CD8-positive, alpha-beta memory T cell (primary cell): ENCODE results near the gene DNHD1. TPM values are rescaled to one million over a fixed set of nuclear protein-coding genes. Genes with fewer than 3 reads are reported as not detected.

Experiments used
- CTCF ChIA-PET: fragments of 350-600 bp; sonication (Branson Sonifier 250); formaldehyde crosslinking; loops from one replicate; lab custom pipeline; 2021; ENCODE audit warnings: antibody characterized with exemption; lab: Charles Lee
- POLR2A ChIA-PET: fragments of 350-600 bp; sonication (Branson Sonifier 250); formaldehyde crosslinking; loops from one replicate; lab custom pipeline; 2021; ENCODE audit warnings: antibody characterized with exemption; lab: Charles Lee
- DNase-seq, 5 donors: peaks; one replicate each; pipeline versions ENCODE4 v3.0.0 to v3.0.0-alpha.2; 2020 to 2022; ENCODE audit warnings: mixed read lengths in 1 of 5
- H3K27ac ChIP-seq: one replicate; pipeline ENCODE4 v1.7.0; 2013; ENCODE audit warnings: low read depth, mild to moderate bottlenecking, low read length, moderate library complexity
- H3K27me3 ChIP-seq: 2 replicates; pipeline ENCODE4 v1.7.0; 2013; ENCODE audit warnings: low read length, mild to moderate bottlenecking; ENCODE audit not compliant: insufficient read depth, poor library complexity, severe bottlenecking
- H3K36me3 ChIP-seq: 2 replicates; pipeline ENCODE4 v1.7.0; 2013; ENCODE audit warnings: mild to moderate bottlenecking, low read length, moderate library complexity; ENCODE audit not compliant: insufficient read depth
- H3K4me1 ChIP-seq: 2 replicates; pipeline ENCODE4 v1.7.0; 2013; ENCODE audit warnings: mild to moderate bottlenecking, low read length, moderate library complexity; ENCODE audit not compliant: insufficient read depth
- H3K4me3 ChIP-seq: 2 replicates; pipeline ENCODE4 v1.7.0; 2013; ENCODE audit warnings: mild to moderate bottlenecking, low read length
- H3K9me3 ChIP-seq: 2 replicates; pipeline ENCODE4 v1.7.0; 2013; ENCODE audit warnings: mild to moderate bottlenecking, low read length
- H3K27ac Mint-ChIP-seq, 8 donors: one replicate each; pipeline ENCODE4 v1.8.0; 2020 to 2021; ENCODE audit warnings: mixed read lengths in 8 of 8, mild to moderate bottlenecking in 6 of 8, inconsistent platforms in 3 of 8, moderate library complexity in 3 of 8
- H3K27me3 Mint-ChIP-seq, 2 donors: one replicate each; pipeline ENCODE4 v1.8.0; 2020 to 2021; ENCODE audit warnings: mixed read lengths in 2 of 2, mild to moderate bottlenecking in 1 of 2, moderate library complexity in 1 of 2
- H3K36me3 Mint-ChIP-seq, 3 donors: one replicate each; pipeline ENCODE4 v1.8.0; 2020 to 2021; ENCODE audit warnings: mixed read lengths in 3 of 3, inconsistent platforms in 1 of 3, mild to moderate bottlenecking in 1 of 3
- H3K4me1 Mint-ChIP-seq, 3 donors: one replicate each; pipeline ENCODE4 v1.8.0; 2020 to 2021; ENCODE audit warnings: mixed read lengths in 3 of 3, inconsistent platforms in 1 of 3, mild to moderate bottlenecking in 1 of 3
- H3K4me3 Mint-ChIP-seq, 7 donors: one replicate each; pipeline ENCODE4 v1.8.0; 2020 to 2021; ENCODE audit warnings: mixed read lengths in 7 of 7, mild to moderate bottlenecking in 6 of 7, moderate library complexity in 4 of 7, inconsistent platforms in 2 of 7
- H3K9me3 Mint-ChIP-seq, 5 donors: one replicate each; pipeline ENCODE4 v1.8.0; 2020 to 2022; ENCODE audit warnings: mixed read lengths in 5 of 5, mild to moderate bottlenecking in 3 of 5, moderate library complexity in 2 of 5, inconsistent platforms in 1 of 5
- polyA plus RNA-seq: library from polyadenylated mRNA; unstranded; fragments of 300-500 nt; fragmentation: Illumina TruSeq; gene quantifications from one replicate; pipeline ENCODE4 v1.2.3, GENCODE V29; 2021
- total RNA-seq, 2 experiments: library from RNA; stranded (reverse); gene quantifications; one replicate each; pipeline ENCODE4 v1.2.3, GENCODE V29; 2021

The DNHD1 gene
- total and polyA plus RNA-seq, 3 experiments from 2014 or later = 1.9 to 9.2 (median 8.0) TPM

- peaks cover 0 to 31% (median 2%) of the 10 kb centered on the region in 3 donors for H3K36me3 Mint-ChIP-seq
- Histone ChIP-seq H3K27me3 (no peaks in the 10 kb centered on the region), H3K36me3 (peaks cover 6% of the 10 kb centered on the region), H3K4me3 (no peak overlapping the region), H3K9me3 (no peaks in the 10 kb centered on the region), H3K4me1 (peaks cover 14% of the 10 kb centered on the region), H3K27ac (no peak overlapping the region)
- peak overlapping the region; percentile 35 to 95 (median 78) for H3K27ac Mint-ChIP-seq
- H3K9me3 Mint-ChIP-seq = no peaks in the 10 kb centered on the region
- CTCF ChIA-PET = interaction anchor here (1.2 to 4.7 kb wide), 2 partner anchors 96 to 208 kb away, joined by 4 to 24 read pairs; partner anchors contain the start of gene MRPL17
- H3K4me1 Mint-ChIP-seq = peaks cover 22 to 41% (median 29%) of the 10 kb centered on the region in 3 donors
- POLR2A ChIA-PET = interaction anchor here (1.0 kb wide), 1 partner anchor 72 kb away, joined by 4 read pairs; no protein-coding TSS in a partner anchor
- peak overlapping the region; percentile 66 to 90 (median 78) for H3K4me3 Mint-ChIP-seq
- no peak for DNase-seq
- H3K27me3 Mint-ChIP-seq = no peaks in the 10 kb centered on the region
Observed at GRCh38 chr11:6474806-6475500, 22.1 kb upstream of the DNHD1 start.

GRCh38 chr11:6475936-6476335, 21.1 kb upstream of the DNHD1 start:
- H3K27me3 Mint-ChIP-seq = no peaks in the 10 kb centered on the region
- Histone ChIP-seq H3K36me3 (peaks cover 6% of the 10 kb centered on the region), H3K9me3 (no peaks in the 10 kb centered on the region), H3K27me3 (no peaks in the 10 kb centered on the region), H3K27ac (no peak overlapping the region), H3K4me3 (no peak overlapping the region), H3K4me1 (peaks cover 22% of the 10 kb centered on the region)
- no peaks in the 10 kb centered on the region for H3K9me3 Mint-ChIP-seq
- peaks cover 30 to 50% (median 38%) of the 10 kb centered on the region in 3 donors for H3K4me1 Mint-ChIP-seq
- DNase-seq = no peak
- H3K36me3 Mint-ChIP-seq = peaks cover 0 to 36% (median 2%) of the 10 kb centered on the region in 3 donors
- H3K4me3 Mint-ChIP-seq = peak overlapping the region in 3 of 7 donors; percentile 25 to 69 (median 66)
- CTCF ChIA-PET = interaction anchor here (4.7 kb wide), 1 partner anchor 97 kb away, joined by 24 read pairs; no protein-coding TSS in a partner anchor
- H3K27ac Mint-ChIP-seq = peak overlapping the region in 4 of 8 donors; percentile 35 to 71 (median 64)
- POLR2A ChIA-PET = no interaction called here

GRCh38 chr11:6476571-6476970, 20.5 kb upstream of the DNHD1 start:
- H3K9me3 Mint-ChIP-seq = no peaks in the 10 kb centered on the region
- H3K4me3 ChIP-seq = no peak overlapping the region
- H3K27ac Mint-ChIP-seq = peak overlapping the region in 1 of 8 donors; percentile 35

GRCh38 chr11:6480299-6480914, 16.7 kb upstream of the DNHD1 start:
- peak overlapping the region; percentile 72 for H3K4me3 ChIP-seq
- CTCF ChIA-PET = no interaction called here
- Mint-ChIP-seq H3K4me3 (peak overlapping the region; percentile 92 to 99 (median 97)), H3K9me3 (no peaks in the 10 kb centered on the region), H3K27me3 (no peaks in the 10 kb centered on the region), H3K36me3 (peaks cover 0 to 59% (median 8%) of the 10 kb centered on the region in 3 donors), H3K4me1 (peaks cover 35 to 47% (median 44%) of the 10 kb centered on the region in 3 donors), H3K27ac (peak overlapping the region; percentile 96 to 99 (median 98))
- POLR2A ChIA-PET = interaction anchor here (1.2 to 2.0 kb wide), 2 partner anchors 138 to 203 kb away, joined by 5 to 8 read pairs; partner anchors contain the start of gene MRPL17
- peak overlapping the region; percentile 94 for H3K27ac ChIP-seq
- no peaks in the 10 kb centered on the region for H3K9me3 ChIP-seq
- H3K36me3 ChIP-seq = peaks cover 30% of the 10 kb centered on the region
- no peak for DNase-seq
- no peaks in the 10 kb centered on the region for H3K27me3 ChIP-seq
- peaks cover 28% of the 10 kb centered on the region for H3K4me1 ChIP-seq

More at GRCh38 chr11:6476571-6476970, 20.5 kb upstream of the DNHD1 start:
- ChIA-PET CTCF (interaction anchor here (0.7 to 1.3 kb wide), 3 partner anchors 21 to 33 kb away, joined by 3 to 5 read pairs (median 4); no protein-coding TSS in a partner anchor), POLR2A (no interaction called here)
- Mint-ChIP-seq H3K4me1 (peaks cover 32 to 54% (median 44%) of the 10 kb centered on the region in 3 donors), H3K36me3 (peaks cover 0 to 41% (median 2%) of the 10 kb centered on the region in 3 donors), H3K4me3 (peak overlapping the region in 1 of 7 donors; percentile 72), H3K27me3 (no peaks in the 10 kb centered on the region)
- Histone ChIP-seq H3K4me1 (peaks cover 22% of the 10 kb centered on the region), H3K27ac (no peak overlapping the region), H3K27me3 (no peaks in the 10 kb centered on the region), H3K9me3 (no peaks in the 10 kb centered on the region), H3K36me3 (peaks cover 6% of the 10 kb centered on the region)
- no peak for DNase-seq

GRCh38 chr11:6481012-6481923, 15.8 kb upstream of the DNHD1 start, which contains the start of the genes ARFIP2 and TIMM10B:
ARFIP2 (minus strand) TSS chr11:6481331; CDS start chr11:6480421, 910 bp downstream.
TIMM10B (plus strand) TSS chr11:6481501; CDS start chr11:6481517, 16 bp downstream.
- H3K36me3 ChIP-seq = peaks cover 31% of the 10 kb centered on the region
- POLR2A ChIA-PET = interaction anchor here (0.7 to 2.0 kb wide), 10 partner anchors 9 to 202 kb away, joined by 3 to 12 read pairs (median 6); partner anchors contain the start of genes APBB1, MRPL17, SMPD1 and TAF10
- peaks cover 35 to 47% (median 44%) of the 10 kb centered on the region in 3 donors for H3K4me1 Mint-ChIP-seq
- no peaks in the 10 kb centered on the region for H3K9me3 Mint-ChIP-seq
- H3K4me3 Mint-ChIP-seq = peak within 1 kb of the TSS; percentile 92 to 99 (median 97)
- peak within 1 kb of the TSS; percentile 96 to 99 (median 98) for H3K27ac Mint-ChIP-seq
- peak within 1 kb of the TSS; percentile 94 for H3K27ac ChIP-seq
- no peaks in the 10 kb centered on the region for H3K9me3 ChIP-seq
- peaks cover 28% of the 10 kb centered on the region for H3K4me1 ChIP-seq
- H3K27me3 ChIP-seq = no peaks in the 10 kb centered on the region
- no peaks in the 10 kb centered on the region for H3K27me3 Mint-ChIP-seq
- H3K4me3 ChIP-seq = peak within 1 kb of the TSS; percentile 72
- H3K36me3 Mint-ChIP-seq = peaks cover 0 to 59% (median 8%) of the 10 kb centered on the region in 3 donors
- CTCF ChIA-PET = interaction anchor here (0.7 to 2.3 kb wide), 15 partner anchors 9 to 1506 kb away, joined by 3 to 32 read pairs (median 4); partner anchors contain the start of genes EIF3F, HPX, MRPL17 and TAF10
- peak; percentile 93 to 97 (median 94) for DNase-seq

- Histone ChIP-seq H3K9me3 (no peaks in the 10 kb centered on the region), H3K4me3 (peak overlapping the region; percentile 72), H3K36me3 (peaks cover 31% of the 10 kb centered on the region), H3K4me1 (peaks cover 28% of the 10 kb centered on the region), H3K27me3 (no peaks in the 10 kb centered on the region), H3K27ac (peak overlapping the region; percentile 94)
- H3K36me3 Mint-ChIP-seq = peaks cover 0 to 54% (median 8%) of the 10 kb centered on the region in 3 donors
- DNase-seq = no peak
- H3K4me1 Mint-ChIP-seq = peaks cover 35 to 47% (median 44%) of the 10 kb centered on the region in 3 donors
- no peaks in the 10 kb centered on the region for H3K27me3 Mint-ChIP-seq
- POLR2A ChIA-PET = interaction anchor here (0.7 to 2.0 kb wide), 10 partner anchors 9 to 201 kb away, joined by 3 to 12 read pairs (median 6); partner anchors contain the start of genes APBB1, MRPL17, SMPD1 and TAF10
- peak overlapping the region; percentile 96 to 99 (median 98) for H3K27ac Mint-ChIP-seq
- no peaks in the 10 kb centered on the region for H3K9me3 Mint-ChIP-seq
- CTCF ChIA-PET = interaction anchor here (0.7 to 2.3 kb wide), 16 partner anchors 9 to 1505 kb away, joined by 3 to 32 read pairs (median 4); partner anchors contain the start of genes EIF3F, HPX, MRPL17 and RRP8
- peak overlapping the region; percentile 92 to 99 (median 97) for H3K4me3 Mint-ChIP-seq
Observed at GRCh38 chr11:6481924-6482275, 15.2 kb upstream of the DNHD1 start.
